DMS53 treated with DMSO at 0.1 percent for 48 hours (cell line): ENCODE results near the gene TRIM25.

Source experiments
- DNase-seq: peaks from one replicate; lab custom pipeline; 2025; ENCODE audit not compliant: unreplicated experiment; lab: John Stamatoyannopoulos, UW

Gene TRIM25

DNA sequence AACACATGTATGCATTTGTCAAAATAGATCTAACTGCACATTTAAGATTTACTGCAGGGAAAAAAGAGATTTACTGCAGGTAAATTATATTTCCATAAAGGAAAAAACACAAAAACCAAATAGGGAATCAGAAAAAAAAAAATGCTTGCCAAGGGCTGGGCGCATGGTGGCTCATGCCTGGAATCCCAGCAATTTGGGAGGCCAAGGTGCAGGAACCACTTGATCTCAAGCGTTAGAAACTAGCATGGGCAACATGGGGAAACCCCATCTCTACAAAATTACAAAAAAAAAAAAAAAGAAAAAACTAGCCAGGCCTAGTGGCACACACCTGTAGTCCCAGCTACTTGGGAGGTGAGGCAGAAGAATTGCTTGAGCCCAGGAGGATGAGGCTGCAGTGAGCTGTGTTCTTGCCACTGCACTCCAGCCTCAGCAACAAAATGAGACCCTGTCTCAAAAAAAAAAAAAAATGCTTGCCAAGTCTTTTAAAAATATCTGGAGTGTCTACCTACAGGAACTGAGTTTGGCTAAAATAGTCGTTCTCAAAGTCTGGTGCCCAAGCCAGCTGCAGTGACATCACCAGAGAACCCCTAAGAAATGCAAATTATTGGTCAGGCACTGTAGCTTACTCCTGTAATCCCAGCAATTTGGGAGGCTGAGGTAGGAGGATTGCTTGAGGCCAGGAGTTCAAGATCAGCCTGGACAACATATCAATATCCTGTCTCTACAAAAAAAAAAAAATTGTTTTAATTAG is 17.5 kb downstream of the TRIM25 start:
- no peak for DNase-seq

DNA sequence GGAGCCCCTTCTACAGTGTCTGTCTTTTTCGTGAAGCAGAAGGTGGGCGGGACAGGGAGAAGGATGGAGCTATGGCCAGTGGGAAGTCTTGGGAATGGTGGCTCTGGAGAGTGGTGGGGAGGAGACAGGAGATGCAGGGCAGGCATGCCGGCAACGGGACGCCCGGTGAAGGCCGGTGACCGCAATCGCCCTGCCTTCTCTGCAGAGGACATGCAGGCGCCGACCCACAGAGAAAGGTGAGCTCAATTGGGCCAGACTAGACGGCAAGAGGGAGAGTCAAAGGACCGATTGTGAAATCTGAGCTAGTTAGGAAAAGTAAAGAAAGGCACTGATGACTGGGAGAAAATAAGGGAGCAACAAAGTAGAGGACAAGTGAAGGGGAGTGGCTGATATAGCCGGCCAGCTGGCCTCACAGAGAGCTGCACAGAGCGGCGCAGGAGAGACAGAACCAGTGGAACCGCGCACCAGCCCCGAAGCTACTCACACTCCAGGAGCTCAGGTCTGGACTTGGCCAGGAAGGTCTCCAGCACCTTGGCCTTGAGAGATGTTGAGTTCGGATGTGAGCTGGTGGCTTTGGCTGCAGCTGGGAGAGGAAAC is 18.9 kb downstream of the TRIM25 start:
- DNase-seq = no peak

- no peak for DNase-seq
These were observed 20.3 kb downstream of the TRIM25 start for GRCh38 chr17:56893503-56893902.

DNA sequence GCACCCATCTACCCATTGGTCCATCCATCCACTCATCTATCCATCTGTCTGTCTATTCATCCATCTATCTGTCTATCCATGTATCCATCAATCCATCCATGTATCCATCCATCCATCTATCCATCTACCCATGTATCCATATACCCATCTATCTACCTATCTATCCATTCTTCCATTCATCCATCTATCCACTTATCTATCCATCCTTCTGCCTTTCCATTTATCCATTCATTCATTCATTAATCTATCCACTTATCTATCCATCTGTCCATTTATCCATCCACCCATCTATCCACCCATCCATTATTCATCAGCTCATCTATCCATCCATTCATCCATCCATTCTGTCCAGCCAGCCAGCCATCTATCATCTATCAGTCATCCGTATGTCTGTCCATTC is 21.5 kb downstream of the TRIM25 start:
- no peak for DNase-seq

GRCh38 chr17:56891751-56892150 is 22.1 kb downstream of the TRIM25 start:
- no peak for DNase-seq

DNA sequence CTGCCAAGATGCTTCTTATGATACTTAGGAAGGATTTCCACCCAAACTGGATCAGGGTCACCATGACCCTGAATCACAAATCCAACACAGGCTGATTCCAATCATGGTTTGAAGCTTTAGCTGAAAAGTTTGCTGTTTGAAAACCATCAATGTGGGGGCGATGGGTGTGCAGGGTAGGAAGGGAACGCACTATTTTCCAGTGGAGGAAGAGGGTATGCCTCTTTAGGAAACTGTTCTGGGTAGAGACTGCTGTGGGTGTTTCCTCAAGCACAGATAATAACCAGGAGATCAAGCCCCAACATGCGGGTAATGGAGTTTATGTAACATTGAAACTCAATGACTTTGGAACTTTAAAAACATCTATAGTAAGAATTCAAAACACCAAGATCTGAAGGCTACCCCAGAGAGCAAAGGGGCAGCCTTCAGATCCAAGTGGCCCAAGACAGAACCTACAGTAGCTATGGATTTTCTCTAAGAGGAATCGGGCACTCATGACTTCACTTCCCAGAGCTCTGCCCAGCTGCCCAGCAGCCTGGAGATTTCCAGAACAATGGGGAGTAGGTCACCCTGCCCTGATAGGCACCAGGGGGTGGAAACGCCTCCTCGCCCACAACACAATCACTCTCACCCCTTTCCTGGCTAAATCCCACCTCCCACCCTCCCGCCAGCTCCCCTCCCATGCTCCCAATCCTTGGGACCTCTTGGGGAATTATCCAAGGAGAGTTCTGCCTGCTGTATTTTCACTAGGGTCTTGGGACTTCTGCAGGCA is 22.8 kb downstream of the TRIM25 start:
- DNase-seq = no peak

DNA sequence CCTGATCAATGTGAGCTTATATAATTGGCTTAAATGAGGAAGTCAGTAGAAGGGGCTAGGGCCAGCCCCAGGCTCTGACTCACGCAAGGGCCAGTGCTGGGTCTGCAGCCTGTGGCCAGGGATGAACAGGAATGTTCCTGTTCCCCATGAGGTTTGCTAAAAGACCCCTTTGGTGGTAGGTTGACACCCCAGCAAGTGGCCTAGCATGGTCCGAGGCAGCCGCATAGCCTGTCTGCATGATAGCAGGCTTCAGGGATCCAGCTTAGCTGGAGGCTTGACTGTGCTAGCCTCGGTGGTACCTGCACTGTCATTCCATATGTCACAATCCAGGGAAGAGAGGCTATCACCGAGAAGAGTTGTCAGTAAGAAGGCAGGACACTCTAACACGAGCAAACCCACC is 23.5 kb downstream of the TRIM25 start:
- no peak for DNase-seq

GRCh38 chr17:56887552-56888467 is 26.0 kb downstream of the TRIM25 start:
- no peak for DNase-seq

GRCh38 chr17:56887105-56887504 is 26.7 kb downstream of the TRIM25 start:
- no peak for DNase-seq

DNA sequence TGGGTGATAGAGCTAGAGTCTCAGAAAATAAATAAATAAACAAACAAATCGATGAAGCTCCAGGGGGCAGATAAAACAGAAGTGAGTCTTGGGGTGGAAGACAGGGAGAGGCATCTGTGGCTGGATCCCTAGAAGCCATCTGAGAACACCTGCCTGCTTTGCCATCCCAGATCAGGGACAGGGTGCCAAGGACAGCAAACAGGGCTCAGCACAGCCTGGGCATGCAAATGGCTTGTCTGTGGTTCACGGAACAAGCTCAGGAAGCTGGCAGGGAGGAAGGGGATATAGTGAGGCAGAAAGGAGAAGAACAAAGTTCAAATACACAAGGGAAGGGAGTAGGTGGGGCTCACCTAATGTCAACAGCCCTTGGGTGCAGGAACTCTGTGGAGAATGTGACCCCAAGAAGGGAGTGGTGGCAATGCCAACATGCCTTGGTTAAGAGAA is 27.5 kb downstream of the TRIM25 start:
- no peak for DNase-seq

DNA sequence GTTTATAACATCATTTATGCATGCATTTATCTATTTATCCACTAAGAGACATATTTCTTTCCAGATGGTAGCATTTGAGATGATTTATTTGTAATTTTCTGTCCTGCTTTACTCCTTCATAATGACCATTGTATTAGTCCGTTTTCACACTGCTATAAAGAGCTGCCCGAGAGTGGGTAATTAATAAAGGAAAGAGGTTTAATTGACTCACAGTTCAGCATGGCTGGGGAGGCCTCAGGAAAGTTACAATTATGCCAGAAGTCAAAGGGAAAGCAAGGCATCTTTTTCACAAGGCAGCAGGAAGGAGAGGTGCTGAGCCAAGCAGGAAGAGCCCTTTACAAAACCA is 28.6 kb downstream of the TRIM25 start:
- DNase-seq = no peak

DNA sequence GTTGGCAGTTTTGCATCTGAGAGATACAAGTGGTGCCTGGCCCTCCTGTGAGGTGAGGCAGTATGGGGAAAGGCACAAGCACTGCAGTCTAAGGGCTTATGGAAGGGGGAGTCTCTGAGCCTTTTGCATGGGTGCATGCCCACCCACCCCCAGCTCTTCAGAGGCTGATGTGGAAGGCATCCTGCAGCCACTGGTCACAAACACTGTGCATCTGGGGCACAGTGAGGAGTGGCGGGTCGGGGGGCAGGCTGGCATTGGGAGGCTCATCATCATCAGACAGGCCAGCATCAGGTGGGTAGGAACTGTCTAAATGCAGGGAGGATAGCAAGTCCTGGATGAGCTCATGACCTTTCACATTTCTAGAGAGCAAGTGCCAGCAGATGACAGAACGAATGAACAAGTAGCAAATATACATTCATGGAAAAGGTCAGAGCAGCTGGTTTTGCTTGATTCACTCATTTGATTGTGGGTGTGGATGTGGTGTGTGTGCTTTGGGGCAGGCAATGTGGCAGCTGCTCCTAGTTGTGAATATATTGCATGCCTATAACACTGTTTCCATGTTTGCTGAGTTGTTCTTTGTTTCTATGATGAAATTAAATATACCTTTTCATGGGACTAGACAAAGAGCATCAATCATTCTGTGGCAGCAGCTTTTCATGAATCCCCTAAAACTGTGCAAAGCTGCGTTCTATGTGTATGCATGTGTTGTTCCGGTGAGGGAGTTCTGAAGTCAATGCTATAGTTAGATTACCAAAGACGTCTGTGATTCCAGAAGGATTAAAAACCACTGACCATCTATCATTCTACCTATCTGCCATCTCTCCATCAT is 29.2 kb downstream of the TRIM25 start:
- DNase-seq = no peak

DNA sequence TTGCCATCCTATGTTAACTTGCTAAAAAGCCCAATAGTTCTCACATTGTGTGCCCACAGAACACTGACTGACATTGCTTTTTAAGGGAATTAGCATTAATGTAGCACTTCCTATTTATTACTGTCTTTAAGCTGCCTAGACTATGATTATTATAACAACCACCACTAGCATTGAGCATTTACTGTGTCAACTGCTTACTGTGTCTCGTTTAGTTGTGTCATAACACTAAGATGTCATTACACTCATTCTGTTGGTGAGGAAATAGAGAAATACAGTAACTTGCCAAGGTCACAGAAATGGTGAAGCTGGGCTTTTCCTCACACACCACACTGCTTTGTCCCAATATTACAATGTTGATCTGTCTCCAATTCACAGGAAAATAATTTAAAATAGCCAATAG is 30.2 kb downstream of the TRIM25 start:
- no peak for DNase-seq

- DNase-seq = no peak
These were observed 32.1 kb downstream of the TRIM25 start for GRCh38 chr17:56881685-56882295.

DNA sequence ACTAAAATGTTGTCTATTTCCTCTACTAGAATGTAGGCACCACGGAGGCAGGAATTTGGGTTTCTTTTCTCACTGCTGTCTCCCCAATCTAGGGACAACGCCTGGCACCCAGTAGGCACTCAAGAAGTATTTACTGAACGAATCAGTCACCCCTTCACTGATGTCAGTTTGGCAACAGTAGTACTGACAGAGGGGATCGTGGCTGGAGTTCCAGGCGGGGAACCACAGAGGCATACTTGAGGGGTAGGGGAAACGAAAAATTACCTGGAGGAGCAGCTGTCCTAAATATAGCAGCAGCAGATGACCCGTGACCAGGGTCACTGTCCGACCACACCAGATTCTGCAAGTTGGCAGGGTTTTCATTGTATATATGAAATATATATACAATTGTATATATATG is 33.3 kb downstream of the TRIM25 start:
- DNase-seq = no peak

- no peak for DNase-seq
These were observed 33.7 kb downstream of the TRIM25 start for GRCh38 chr17:56880133-56880532.

DNA sequence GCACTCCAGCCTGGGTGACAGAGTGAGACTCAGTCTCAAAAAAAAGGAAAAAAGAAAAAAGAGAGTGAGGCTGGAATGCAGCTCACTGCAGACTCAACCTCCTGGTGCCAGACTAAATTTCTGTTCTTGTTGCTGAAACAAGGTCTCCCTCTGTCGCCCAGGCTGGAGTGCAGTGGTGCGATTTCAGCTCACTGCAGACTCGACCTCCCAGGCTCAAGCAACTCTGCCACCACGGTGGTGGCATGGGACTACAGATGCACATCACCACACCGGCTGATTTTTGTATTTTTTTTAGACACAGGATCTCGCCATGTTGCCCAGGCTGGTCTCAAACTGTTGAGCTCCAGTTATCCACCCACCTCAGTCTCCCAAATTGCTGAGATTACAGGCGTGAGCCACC is 34.6 kb downstream of the TRIM25 start:
- DNase-seq = no peak

DNA sequence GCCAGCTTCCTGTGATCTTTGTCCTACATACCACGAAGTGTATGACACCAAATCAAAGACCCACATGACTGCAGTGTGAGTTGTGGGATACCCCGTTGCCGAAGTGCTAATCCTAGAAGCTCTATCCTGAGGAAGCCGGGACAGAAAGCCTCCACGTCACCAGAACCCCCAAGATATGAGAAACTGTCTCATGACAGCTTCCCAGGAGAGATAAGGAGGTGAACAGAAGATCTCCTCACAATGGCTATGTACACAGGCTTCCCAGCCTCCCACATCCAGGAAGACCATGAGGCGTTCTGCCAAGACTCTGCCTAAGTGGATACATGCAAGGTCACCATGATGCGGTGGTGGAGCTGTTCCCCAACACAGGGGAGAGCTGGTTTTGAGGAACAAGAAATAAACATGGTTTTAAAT is 37.1 kb downstream of the TRIM25 start:
- no peak for DNase-seq

- no peak for DNase-seq
These were observed 43.7 kb downstream of the TRIM25 start for GRCh38 chr17:56870081-56870651.

DNA sequence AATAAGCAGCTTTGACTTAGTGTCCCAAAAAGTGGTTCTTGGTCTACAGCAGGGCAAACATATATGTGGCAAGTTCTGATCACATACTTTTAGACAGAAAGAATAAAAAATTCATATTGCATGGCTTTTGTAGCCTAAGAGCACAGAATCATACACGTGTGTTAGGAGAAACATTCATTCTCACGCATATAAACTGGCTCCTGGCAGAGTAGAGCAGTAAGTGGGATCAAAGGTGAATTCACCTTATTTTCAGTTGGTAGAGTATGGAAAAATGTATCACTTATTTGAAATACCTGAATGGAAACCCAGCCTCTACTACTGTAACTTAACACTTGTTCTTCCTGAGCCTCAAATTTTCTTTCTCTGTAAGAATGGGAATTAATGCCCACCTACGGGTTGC is 45.1 kb downstream of the TRIM25 start:
- no peak for DNase-seq
